Epithelial cell of prostate (primary cell): Measurements from ENCODE around the gene ETFA.

Experiments
- DNase-seq: peaks from one replicate; pipeline ENCODE4 v3.0.0-alpha.2; 2011; ENCODE audit warnings: low read depth, low spot score
- H3K27ac ChIP-seq: fragments of 450-650 bp; 2 replicates; pipeline ENCODE4 v1.5.1; 2017; ENCODE audit warnings: mild to moderate bottlenecking

Gene ETFA

DNA sequence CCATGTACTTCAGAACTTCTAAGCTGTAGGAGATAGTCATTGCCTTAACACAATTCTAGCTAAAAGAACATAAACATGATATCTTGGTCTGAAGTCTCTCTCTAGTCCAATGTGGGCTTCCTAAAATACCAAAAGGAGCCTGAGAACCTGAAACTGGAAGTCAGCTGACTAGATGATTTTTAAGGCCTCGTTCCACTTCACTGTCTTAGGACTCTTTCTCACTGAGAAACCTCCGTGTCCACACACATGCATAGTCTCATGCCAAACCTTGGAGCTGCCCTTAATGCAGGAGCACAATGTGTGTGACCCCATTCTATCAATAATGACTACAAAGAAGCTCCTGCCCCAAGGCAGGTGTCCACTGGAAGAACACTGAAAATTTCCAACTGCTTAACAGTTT, 87.7 kb downstream of the ETFA start:
- DNase-seq: no peak
- H3K27ac ChIP-seq: no peak overlapping the region

DNA sequence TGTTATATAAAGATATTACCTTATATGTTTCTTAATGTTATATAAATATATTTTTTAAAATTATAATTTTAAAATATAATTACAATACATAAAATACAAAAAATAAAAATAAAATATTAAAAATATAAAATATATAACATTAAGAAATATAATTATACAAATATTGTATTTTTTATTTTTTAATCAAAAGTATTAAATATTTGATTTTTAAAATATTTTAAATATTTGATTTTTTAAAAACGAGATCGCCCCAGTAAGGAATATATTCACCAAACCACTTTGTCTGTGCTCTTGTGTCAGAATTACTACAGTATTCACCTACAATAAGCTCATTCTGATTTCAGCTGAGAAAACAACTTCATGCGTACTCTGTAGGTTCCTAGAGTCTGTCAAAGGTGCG, 89.1 kb downstream of the ETFA start:
- H3K27ac ChIP-seq: no peak overlapping the region
- DNase-seq: no peak

DNA sequence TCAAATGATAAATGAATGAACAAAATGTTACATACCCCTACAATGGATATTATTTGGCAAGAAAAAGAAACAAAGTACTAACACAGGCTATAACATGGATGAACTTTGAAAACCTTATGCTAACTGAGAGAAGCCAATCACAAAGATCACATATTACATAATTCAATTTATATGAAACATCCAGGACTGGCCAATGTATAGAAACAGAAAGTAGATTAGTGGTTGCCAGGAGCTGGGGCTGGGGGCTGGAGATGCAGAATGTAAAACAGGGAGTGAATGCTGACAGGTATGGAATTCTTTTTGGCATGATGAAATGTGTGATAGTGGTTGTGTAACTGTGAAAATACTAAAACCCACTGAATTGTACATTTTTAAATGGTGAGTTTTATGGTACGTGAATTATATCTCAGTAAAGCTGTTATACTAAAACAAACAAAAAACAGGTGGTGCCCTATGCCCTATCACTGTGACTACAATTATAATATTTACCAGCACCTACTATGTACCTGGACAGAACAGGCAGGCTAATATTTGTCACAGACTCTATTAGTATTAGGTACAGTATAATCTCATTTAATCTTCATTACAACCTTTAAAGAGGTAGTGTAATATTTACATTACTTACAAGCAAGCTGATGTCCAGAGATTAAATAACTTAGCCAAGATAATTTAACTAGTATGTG, 90.0 kb downstream of the ETFA start:
- DNase-seq: no peak
- no peak overlapping the region for H3K27ac ChIP-seq

DNA sequence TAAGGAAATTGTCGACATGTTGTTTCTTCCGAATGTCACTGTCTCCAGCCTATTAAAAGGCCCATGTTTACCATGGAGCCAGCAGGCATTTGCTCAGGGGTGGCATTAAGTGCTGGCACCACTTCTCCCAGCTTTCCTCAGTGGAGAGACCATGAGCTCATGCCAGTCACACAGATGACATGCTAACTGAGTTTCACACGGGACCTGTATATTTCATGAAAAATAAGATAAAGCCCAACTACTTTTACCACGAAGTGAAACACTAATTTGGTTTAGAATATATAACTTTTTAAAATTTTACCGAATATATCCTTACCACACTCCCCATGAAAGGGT, 93.4 kb downstream of the ETFA start:
- no peak for DNase-seq
- no peak overlapping the region for H3K27ac ChIP-seq

DNA sequence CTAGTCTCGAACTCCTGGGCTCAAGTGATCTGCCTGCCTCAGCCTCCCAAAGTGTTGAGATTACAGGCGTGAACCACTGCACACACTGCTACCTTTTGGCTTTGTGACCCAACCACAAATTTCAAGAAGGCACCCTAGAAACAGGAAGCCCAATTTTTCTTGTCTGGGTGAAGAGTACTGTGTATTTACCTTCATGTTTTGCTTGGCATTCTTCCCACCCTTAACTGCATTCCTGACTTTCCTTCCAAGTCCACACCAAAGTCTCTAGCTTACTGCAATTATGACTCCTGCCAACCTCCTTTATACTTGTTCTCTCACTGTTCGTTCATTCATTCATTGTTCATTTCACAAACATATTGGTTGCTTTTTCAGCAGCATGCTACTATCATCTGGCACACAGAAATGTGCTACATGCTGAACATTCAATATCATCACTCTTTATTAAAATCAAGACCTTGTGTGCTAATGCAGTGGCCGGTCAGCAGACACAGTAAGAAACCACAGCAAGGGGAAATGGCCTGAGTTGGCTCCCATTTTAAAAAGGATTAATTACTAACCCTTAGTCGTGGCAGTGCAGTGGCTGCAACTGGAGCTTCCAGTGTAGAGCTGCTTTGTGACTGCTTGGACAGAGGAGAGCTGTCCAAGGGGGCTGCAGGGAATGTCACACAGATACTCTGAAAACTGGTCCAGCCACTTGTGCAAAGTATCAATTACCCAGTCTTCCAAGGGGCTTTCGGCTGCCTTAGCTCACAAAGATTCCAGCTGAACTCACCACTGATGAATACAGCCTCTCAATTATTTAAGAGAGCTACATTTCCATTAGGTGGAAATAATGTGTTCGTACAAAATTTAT, 94.0 kb downstream of the ETFA start:
- DNase-seq: peak; percentile 16
- H3K27ac ChIP-seq: peak overlapping the region; percentile 5

DNA sequence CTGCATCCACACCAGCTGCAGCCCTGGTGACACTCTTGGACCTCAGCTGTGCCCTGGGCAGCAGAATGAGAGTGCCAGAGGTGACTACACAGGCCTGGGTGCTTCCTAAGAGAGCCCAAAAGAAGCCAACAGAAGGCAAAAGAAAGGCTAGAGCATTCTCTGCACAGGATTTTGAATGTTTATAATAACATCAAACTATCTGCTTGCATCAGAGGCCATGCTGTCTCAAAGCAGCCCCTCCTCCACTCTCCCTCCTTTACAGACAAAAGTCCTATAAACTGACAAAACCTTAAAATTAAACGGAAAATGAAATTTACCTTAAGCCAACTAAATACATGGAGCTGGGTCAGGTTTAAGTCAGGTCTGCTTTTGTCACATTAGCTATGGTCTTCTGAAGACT, 95.6 kb downstream of the ETFA start:
- no peak for DNase-seq
- H3K27ac ChIP-seq: no peak overlapping the region

DNA sequence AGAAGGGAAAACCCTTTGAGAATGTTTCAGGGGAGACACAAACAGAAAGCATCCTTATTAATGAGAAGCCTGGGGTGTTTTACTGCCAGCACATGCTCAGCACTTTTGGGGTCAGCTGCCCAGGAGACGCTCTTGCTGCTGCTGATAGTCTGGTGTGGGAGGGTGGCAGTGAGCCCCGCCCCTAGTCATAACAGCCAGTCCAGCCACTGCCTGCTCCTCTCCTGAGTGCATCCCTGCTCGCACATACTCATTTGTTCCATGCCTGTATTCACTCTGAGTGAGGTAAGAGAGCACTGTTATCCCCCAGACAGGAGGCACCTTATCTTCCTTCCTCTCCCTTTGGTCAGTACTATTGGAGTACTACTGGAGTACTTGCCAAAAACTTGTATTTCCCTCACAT, 101.3 kb downstream of the ETFA start:
- no peak overlapping the region for H3K27ac ChIP-seq
- DNase-seq: no peak

DNA sequence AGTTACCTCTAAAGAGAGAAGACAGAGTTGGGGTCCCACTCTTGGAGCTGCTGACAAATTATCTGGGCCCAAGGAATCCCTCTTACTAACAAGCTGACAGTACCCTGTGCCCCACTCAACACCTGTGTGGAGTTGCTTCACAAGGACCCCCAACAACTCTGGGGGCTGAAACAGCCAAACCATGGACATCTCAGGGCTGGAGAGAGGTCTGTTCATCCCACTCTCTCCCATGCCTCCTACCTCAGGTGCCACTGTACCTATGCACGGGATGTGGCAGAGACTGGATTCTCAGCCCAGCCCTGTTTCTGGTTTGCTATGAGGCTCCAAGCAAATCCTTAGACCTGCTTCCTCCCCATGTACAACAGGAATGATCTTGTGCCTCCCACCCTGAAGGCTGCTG, 101.7 kb downstream of the ETFA start:
- no peak for DNase-seq
- H3K27ac ChIP-seq: no peak overlapping the region

DNA sequence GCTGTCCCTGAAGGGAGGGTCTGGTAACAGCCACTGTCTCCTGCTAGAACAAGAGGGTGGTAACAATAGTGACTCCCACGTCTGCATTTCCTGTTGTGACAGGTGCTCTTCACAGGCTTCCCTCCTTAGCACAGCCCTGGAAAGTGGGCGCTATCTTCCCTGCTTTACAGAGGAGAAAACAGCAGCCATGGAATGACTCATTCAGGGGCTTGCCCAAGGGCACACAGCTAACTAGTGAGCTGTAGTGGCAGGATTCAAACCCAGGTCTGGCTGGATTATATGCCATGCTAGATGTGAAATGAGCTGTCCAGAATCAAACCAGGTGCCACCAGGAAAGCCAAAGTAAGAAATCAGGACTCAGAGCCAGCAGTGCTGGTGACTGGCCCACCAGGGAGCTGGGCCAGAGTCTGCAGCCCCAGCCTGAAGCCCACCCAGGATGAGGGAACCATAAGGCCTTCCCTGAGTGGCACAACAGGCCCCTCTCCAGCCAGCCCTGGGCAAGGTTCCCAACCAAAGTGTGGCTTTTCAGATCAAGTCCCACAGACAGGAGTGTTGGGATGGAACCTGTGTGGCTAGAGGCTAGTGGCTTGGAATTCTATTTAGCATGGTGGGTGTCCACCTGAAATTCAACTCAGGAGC, 102.4 kb downstream of the ETFA start:
- DNase-seq: no peak

DNA sequence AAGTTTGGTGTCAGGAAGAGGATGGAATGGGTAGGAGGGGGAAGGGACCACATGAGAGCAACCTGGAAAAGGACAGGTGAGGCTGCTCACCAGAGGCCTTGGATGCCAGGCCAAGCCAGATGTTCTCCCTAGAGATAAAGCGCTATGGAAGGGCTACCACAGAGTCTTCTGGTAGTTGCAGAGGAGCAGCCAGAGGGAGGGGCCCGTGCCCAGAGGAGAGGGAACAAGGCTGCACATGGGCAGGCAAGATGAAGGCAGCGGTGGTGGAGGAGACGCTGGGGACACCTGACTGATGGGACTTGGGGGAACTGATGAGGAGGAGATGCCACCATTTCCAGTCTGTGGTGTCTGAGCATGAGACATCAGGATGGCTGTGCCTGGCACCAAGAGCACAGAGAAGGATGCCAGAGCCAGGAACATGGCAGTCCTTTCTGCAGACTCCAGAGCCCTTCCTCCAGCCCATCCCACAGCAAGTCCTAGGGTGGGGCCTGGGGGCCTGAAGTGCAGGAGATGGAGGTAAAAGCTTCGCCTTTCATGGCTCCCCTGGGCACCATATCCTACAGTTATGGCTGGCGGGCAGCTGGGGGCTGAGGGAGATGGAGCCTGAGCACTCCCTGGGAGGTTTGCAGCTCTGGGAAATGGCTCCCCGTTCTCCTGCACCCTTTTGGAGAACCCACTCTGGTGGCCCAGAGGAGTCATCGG, 103.0 kb downstream of the ETFA start:
- no peak overlapping the region for H3K27ac ChIP-seq
- DNase-seq: no peak

More for the DNA sequence above, 102.4 kb downstream of the ETFA start:
- no peak overlapping the region for H3K27ac ChIP-seq

DNA sequence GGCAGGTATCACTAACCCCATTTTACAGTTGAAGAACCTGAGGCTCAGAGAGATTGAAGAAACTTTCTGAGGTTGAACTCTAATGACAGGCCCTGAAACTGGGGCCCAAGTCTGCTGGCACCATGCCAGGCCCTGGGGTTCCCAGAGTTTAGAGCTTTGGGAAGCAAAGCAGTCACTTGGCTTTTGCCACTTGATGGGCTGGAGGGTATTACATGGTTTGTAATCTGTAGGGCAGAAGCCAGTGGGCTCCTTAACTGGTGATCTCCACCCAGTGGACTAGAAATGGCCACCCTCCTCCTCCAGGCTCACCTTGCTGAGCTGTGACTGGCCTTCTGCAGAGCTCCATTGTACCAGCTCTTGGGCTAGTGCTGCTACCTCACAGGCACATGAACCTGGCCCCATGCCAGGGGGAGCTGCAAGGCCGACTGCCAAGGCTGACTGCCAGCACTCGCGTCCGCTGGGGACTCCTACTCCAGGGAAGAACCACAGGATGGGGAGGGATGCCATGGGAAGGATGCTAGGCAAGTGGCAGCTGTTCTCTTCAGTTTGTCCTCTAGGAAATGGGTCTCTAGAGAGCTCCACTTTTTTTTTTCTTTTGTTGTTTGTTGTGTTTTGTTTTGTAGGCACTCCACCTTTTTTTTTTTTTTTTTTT, 104.8 kb downstream of the ETFA start:
- DNase-seq: no peak

DNA sequence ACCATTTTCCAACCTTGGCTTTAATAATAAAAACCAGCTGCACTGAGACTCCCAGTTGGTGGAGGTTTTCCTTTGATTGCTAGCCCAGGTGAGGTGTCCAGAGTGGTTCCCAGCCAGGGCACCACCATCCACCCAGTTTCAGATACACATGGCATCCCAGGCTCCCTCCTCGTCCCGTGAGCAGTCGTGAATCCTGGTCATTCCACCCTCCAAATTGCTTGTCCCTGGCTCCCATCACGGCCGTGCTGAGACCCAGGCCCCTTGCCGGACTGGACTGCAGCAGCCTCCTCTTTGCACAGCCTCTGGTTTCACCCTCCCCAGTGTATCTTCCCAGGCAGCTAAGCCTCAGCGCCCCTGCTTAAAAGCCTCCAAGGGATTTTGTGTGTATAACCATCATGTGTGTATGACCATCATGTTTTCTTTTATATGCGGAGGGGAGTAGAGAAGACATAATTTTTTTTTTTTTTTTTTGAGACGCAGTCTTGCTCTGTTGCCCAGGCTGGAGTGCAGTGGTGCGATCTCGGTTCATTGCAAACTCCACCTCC, 106.3 kb downstream of the ETFA start:
- H3K27ac ChIP-seq: no peak overlapping the region
- DNase-seq: no peak

More for the DNA sequence above, 104.8 kb downstream of the ETFA start:
- H3K27ac ChIP-seq: no peak overlapping the region

DNA sequence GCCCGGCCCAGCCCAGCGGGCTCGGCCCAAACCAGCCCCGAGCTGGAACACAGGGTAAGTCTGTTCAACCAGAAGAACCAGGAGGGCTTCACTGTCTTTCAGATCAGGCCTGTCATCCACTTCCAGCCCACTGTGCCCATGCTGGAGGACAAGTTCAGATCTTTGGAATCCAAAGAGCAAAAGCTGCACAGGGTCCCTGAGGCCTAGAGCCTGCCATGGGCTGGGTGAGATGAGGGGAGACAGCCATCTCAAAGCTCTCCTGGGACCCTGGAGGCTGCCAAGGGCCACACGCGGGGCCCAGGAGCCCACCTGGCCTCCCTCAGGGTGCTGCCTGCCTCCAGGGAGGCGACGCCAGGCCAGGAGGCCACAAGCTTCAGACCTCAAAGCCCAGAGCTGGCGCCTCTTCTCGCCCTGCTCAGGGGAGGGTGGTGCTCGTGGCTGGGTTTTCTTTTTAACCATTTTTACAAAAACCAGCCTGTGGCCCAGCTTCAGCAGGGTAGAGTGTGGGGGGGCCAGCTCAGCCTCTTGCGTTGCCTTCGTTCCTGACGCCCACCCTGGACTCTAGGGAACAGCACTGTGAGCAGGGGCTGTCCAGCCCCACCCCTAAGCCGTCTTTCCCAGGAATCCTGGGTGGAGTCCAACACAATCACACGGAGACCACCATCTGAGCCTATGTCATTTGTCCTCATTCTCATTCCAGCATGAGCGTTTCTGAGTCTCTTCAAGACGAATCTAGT, 107.0 kb downstream of the ETFA start:
- DNase-seq: no peak
- H3K27ac ChIP-seq: no peak overlapping the region

DNA sequence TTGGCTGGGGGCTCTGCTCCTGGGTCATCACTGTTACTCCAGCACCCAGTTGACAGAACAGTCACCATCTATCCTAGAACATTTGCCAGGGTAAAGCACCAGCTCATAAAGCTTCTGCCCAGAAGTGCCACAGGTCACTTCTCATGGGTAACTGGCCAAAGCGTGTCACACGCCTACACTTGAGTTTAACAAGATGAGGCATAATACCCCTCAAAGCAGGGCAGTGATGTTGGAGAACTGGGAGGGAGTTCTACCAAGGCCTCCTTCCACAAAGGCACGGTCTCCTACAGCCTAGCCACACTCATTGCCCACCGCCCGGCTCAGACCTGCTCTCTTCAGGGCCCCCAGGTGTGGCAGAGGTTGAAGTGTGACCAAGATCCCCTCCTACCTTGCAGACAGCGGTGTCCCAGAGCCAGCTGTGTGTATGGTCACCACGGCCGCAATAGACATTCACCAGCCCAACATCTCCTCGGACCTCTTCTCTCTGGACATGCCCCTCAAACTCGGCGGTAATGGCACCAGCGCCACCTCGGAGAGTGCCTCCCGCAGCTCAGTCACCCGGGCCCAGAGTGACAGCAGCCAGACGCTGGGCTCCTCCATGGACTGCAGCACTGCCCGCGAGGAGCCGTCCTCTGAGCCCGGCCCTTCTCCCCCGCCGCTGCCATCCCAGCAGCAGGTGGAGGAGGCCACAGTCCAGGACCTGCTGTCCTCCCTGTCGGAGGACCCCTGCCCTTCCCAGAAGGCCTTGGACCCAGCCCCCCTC, 107.7 kb downstream of the ETFA start:
- no peak for DNase-seq
- no peak overlapping the region for H3K27ac ChIP-seq

DNA sequence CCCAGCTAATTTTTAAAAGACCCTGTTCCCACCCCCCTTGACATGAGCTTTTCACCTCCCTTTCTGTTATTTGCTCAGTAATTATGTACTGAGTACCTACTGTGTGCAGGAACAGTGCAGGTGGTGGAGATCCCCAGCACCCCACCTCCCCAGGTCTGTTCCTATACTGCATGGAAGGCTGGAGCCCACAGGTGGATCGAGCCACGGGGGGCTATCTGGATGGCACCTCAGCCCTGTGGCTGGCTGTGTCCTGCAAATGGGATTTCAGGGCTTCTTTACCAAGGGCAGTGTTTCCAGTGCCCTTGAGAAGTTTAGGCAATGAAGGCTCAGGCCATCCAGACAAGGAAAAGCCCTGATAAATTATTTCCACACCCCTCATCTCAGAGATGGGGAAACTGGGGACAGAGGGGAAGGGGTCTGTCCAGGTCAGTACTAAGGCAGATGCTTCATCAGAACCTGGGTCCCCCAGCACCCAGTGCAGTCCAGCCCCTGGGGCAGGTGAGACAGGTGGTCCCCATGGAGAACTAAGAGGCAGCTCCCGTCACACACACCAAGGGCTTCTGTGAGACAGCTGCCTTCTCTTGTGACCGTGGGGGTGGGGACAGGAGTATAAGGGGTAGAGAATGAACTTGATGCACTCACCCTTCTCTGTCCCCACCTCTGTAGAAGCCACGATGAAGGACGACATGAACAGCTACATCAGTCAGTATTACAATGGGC, 109.6 kb downstream of the ETFA start:
- DNase-seq: no peak
- no peak overlapping the region for H3K27ac ChIP-seq

DNA sequence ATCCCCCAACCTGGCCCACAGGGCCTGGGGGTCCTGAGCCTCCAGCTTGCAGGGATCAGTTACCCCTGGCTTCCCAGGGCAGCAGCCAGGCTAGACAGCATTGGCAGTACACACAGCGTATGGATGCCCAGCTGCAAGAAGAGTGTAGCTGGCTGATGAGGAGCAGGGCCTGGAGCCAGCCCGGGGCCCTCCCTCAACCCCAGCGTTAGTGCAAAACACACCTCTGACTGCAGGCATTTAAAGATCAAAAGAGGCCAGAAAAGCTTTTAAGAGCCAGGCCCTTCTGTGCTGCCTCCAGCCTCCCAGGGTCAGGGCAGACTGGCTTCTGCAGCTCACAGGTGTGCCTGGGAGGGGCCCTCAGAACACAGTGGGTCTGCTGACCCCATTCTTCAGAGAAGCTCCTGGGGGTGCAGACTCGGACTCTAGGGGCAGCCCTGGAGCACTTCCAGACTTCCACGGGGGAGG, 110.6 kb downstream of the ETFA start:
- H3K27ac ChIP-seq: no peak overlapping the region
- DNase-seq: no peak

DNA sequence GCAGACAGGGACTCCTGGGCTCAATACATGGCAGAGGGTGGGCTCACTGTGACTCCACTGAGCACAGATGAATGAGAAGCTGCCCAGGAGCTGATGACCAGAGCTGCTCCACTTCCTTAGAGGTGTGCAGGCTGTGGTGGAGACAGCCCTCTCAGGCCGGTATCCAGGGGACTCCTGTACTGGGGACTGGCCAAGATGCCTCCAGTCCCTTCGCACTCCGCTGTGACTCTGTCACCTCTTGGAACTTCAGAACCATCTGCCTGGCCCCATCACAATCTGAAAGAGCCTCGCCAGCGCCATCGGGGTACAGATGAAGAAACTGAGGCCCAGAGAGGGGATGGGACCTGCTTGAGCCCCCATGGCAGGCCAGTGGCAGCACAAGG, 111.2 kb downstream of the ETFA start:
- DNase-seq: no peak
- H3K27ac ChIP-seq: no peak overlapping the region
